Left lung (tissue), 10 donors: ENCODE measurements around the gene MARCHF4. TPM values are rescaled to one million over a fixed set of nuclear protein-coding genes. Genes with fewer than 3 reads are reported as not detected.

Source experiments
- ATAC-seq: fragments of 200-7000 bp; cut with Tn5 transposase; one replicate; pipeline ENCODE4 v1.9.1; 2020; ENCODE audit warnings: moderate library complexity
- DNase-seq, 4 donors: peaks; one replicate each; pipeline ENCODE4 v3.0.0-alpha.2; 2013 to 2020
- H3K27ac ChIP-seq, 2 donors: fragments of 200-600 bp; sonication (generic) in 1 of 2; one replicate each; pipeline versions ENCODE4 v1.5.0 to v1.8.0; 2020 to 2021
- H3K27me3 ChIP-seq, 2 donors: fragments of 200-600 bp; sonication (generic) in 1 of 2; one replicate each; pipeline versions ENCODE4 v1.5.0 to v1.8.0; 2020 to 2021
- H3K36me3 ChIP-seq, 2 donors: fragments of 200-600 bp; sonication (generic) in 1 of 2; one replicate each; pipeline versions ENCODE4 v1.5.0 to v1.8.0; 2020 to 2021
- H3K4me1 ChIP-seq, 2 donors: fragments of 200-600 bp; one replicate each; pipeline ENCODE4 v1.8.0; 2021
- H3K4me3 ChIP-seq, 2 donors: fragments of 200-600 bp; sonication (generic) in 1 of 2; one replicate each; pipeline versions ENCODE4 v1.5.0 to v1.8.0; 2020 to 2021; ENCODE audit warnings: mild to moderate bottlenecking in 1 of 2
- H3K9me3 ChIP-seq, 2 donors: fragments of 200-600 bp; sonication (generic) in 1 of 2; one replicate each; pipeline versions ENCODE4 v1.5.0 to v1.8.0; 2020 to 2021
- intact Hi-C, 2 donors: fragments of 100-400 bp; cut with DNase I; formaldehyde crosslinking; loops; one replicate each; pipeline versions ENCODE4 v1.11.2 to v1.14.2; 2022
- polyA plus RNA-seq, 6 donors: library from polyadenylated mRNA; unstranded; fragments of 120-200 nt; gene quantifications; one replicate each; pipeline ENCODE4 v1.2.1, GENCODE V29; 2013; ENCODE audit not compliant: insufficient read length in 6 of 6
- total RNA-seq, 2 donors: library from RNA; stranded (reverse); fragmentation: NEBNext Ultra II Directional; extraction: Animal tissue kit (Norgen Biotek cat#: 25700); gene quantifications; one replicate each; pipeline ENCODE4 v1.2.1, GENCODE V29; 2021
- TF ChIP-seq, protein P1 (sequence below), 2 donors: fragments of 200-600 bp; sonication (generic) in 1 of 2; IDR thresholded peaks; one replicate each; pipeline versions ENCODE4 v1.5.0 to v1.8.0; 2021; ENCODE audit warnings: antibody characterized with exemption in 2 of 2
- donor health status: DM: no; HTN: yes; CAD: no.
- donor health status: DM: no; HTN: no; CAD: no.

MARCHF4 gene
- total and polyA plus RNA-seq, 8 donors, result 0.15 to 0.61 (median 0.22) TPM; not detected in 1

DNA sequence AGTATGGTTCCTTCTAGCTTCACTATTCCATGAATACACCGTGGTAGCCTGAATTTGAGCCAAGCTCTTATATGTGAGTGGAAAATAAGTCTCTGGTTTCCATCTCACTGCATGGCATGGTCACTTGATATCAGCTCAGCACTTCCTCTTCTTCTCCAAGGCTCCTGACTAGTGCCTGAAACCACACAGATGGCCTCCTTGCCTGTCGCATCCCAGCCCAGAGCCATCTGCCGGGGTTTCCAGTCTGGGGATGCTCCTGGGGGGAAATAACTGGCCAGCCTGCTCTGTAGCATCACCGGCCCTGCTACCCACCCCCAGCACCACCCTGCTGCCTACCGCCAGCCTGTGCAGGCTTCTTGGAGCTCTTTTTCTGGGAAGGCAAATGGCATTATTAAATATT, 7.7 kb upstream of the MARCHF4 start:
- intact Hi-C loops, result no loop called here
- Histone ChIP-seq H3K4me1 (no peaks in the 10 kb centered on the region), H3K36me3 (no peaks in the 10 kb centered on the region), H3K9me3 (no peaks in the 10 kb centered on the region), H3K27me3 (peaks cover 0 to 7% of the 10 kb centered on the region in 2 donors), H3K4me3 (no peak overlapping the region), H3K27ac (no peak overlapping the region)
- no peak for ATAC-seq
- DNase-seq, result no peak
- TF ChIP-seq, protein P1, sequence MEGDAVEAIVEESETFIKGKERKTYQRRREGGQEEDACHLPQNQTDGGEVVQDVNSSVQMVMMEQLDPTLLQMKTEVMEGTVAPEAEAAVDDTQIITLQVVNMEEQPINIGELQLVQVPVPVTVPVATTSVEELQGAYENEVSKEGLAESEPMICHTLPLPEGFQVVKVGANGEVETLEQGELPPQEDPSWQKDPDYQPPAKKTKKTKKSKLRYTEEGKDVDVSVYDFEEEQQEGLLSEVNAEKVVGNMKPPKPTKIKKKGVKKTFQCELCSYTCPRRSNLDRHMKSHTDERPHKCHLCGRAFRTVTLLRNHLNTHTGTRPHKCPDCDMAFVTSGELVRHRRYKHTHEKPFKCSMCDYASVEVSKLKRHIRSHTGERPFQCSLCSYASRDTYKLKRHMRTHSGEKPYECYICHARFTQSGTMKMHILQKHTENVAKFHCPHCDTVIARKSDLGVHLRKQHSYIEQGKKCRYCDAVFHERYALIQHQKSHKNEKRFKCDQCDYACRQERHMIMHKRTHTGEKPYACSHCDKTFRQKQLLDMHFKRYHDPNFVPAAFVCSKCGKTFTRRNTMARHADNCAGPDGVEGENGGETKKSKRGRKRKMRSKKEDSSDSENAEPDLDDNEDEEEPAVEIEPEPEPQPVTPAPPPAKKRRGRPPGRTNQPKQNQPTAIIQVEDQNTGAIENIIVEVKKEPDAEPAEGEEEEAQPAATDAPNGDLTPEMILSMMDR (IDR thresholded peaks at IDR 0.05), result no peak

GRCh38 chr2:216375286-216375685, 3.0 kb upstream of the MARCHF4 start:
- Histone ChIP-seq H3K4me3 (no peak overlapping the region), H3K27ac (no peak overlapping the region), H3K4me1 (peaks cover 11 to 14% of the 10 kb centered on the region in 2 donors), H3K27me3 (peaks cover 24 to 54% of the 10 kb centered on the region in 2 donors), H3K36me3 (no peaks in the 10 kb centered on the region), H3K9me3 (no peaks in the 10 kb centered on the region)
- DNase-seq (no peak), ATAC-seq (no peak)
- intact Hi-C loops, result no loop called here
- TF ChIP-seq, protein P1 (IDR thresholded peaks at IDR 0.05), result no peak

DNA sequence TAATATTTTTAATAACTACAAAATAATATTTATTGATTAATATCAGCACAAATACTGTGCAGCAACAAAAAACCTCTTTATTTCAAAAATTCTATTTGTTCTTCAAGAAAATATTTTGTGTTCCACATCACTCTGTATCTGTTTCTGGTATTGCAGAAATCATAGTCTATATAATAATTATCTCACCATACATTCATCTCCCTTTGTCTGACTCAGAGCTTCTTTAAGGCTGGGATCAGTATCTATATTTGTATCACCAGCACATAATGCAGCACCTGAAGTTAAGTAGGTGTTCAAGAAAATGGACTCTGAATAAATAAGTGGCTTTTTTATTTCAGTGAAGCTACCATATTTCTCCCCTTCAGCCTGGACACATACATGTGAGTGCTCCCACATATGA, 1.6 kb upstream of the MARCHF4 start:
- Histone ChIP-seq H3K27ac (no peak overlapping the region), H3K27me3 (peaks cover 37 to 68% of the 10 kb centered on the region in 2 donors), H3K9me3 (no peaks in the 10 kb centered on the region), H3K4me1 (peaks cover 11 to 14% of the 10 kb centered on the region in 2 donors), H3K36me3 (no peaks in the 10 kb centered on the region), H3K4me3 (no peak overlapping the region)
- DNase-seq (no peak), ATAC-seq (no peak)
- TF ChIP-seq, protein P1 (IDR thresholded peaks at IDR 0.05), result no peak
- intact Hi-C loops, result no loop called here

GRCh38 chr2:216372761-216373291, 543 bp upstream of the MARCHF4 start:
- no peaks in the 10 kb centered on the region for H3K9me3 ChIP-seq
- no peak overlapping the region for H3K4me3 ChIP-seq
- H3K4me1 ChIP-seq, result peaks cover 11 to 14% of the 10 kb centered on the region in 2 donors
- DNase-seq (no peak), ATAC-seq (no peak)
- intact Hi-C loops, result no loop called here
- H3K27ac ChIP-seq, result no peak overlapping the region
- TF ChIP-seq, protein P1 (IDR thresholded peaks at IDR 0.05), result no peak
- peaks cover 44 to 78% of the 10 kb centered on the region in 2 donors for H3K27me3 ChIP-seq
- H3K36me3 ChIP-seq, result no peaks in the 10 kb centered on the region

- Histone ChIP-seq H3K4me1 (peaks cover 11 to 14% of the 10 kb centered on the region in 2 donors), H3K36me3 (no peaks in the 10 kb centered on the region), H3K27ac (no peak overlapping the region), H3K9me3 (no peaks in the 10 kb centered on the region), H3K27me3 (peaks cover 44 to 95% of the 10 kb centered on the region in 2 donors), H3K4me3 (no peak overlapping the region)
- intact Hi-C loops, result no loop called here
- TF ChIP-seq, protein P1 (IDR thresholded peaks at IDR 0.05), result no peak
- ATAC-seq (no peak), DNase-seq (no peak)
These were observed 1.1 kb downstream of the MARCHF4 start for GRCh38 chr2:216370961-216371712.
